Adipocyte (in vitro differentiated cells): Measurements from ENCODE around the gene NSMF.
"Not testable (repeated sequence)": the region's sequence is repeated elsewhere in the genome, so short reads cannot be mapped to it uniquely, and the experiment has no call there.

Source experiments
- DNase-seq: peaks from one replicate; pipeline ENCODE4 v3.0.0-alpha.2; 2015; ENCODE audit warnings: low read depth
- H3K27me3 ChIP-seq: replicated peaks from 2 replicates; pipeline ENCODE4 v1.7.0; 2013; ENCODE audit warnings: mild to moderate bottlenecking, low read length, moderate library complexity; ENCODE audit not compliant: control insufficient read depth, insufficient read depth
- H3K36me3 ChIP-seq: 2 replicates; pipeline ENCODE4 v1.7.0; 2013; ENCODE audit warnings: low read length, mild to moderate bottlenecking, moderate library complexity; ENCODE audit not compliant: control insufficient read depth, insufficient read depth, severe bottlenecking
- H3K4me1 ChIP-seq: 2 replicates; pipeline ENCODE4 v1.7.0; 2013; ENCODE audit warnings: mild to moderate bottlenecking, low read length, moderate library complexity; ENCODE audit not compliant: control insufficient read depth, insufficient read depth
- H3K4me3 ChIP-seq: 2 replicates; pipeline ENCODE4 v1.7.0; 2013; ENCODE audit warnings: mild to moderate bottlenecking, low read length, moderate library complexity
- H3K9ac ChIP-seq: 2 replicates; pipeline ENCODE4 v1.7.0; 2013; ENCODE audit warnings: mild to moderate bottlenecking, low read length, moderate library complexity
- H3K9me3 ChIP-seq: 2 replicates; pipeline ENCODE4 v1.7.0; 2013; ENCODE audit warnings: mild to moderate bottlenecking, low read length, moderate library complexity; ENCODE audit not compliant: control insufficient read depth

Gene NSMF

DNA sequence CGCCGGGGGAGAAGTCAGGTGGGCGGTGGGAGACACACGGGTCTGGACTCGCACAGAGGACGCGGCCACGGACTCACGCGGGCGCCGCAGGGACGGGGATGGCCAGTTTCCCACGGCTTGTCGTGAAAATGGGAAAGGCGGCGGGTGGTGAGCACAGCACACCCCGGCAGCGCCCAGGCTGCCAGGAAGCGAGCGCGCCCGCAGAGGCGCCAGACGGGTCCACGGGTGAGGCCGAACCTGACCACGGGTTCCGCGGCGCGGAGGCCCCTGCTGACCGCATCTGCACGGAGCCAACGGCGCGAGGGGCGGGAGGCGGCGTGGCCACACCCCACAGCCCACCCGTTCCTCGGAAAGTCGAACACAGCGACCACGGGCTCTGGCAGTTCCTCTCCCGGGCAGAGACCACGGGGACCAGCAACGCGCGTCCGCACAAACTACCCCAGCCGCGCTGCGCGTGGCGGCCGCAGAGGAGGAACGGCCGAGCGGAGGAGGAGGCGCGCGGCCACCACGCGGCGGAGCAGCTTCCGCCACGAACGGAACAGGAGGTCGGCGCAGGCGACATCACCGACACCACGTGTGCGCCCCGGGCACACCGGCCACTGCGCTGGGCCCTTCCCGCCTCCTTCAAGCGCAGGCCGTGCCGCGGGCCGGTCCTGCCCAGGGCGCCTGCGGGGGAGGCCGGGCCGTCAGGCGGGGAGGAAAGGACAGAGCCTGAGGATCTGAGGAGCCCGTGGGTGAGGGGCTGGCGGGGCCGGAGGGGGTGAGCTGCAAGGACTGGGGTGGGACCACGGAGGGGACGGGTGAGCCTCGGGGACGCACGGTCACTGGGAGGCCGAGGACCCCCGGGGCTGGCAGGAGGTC is 41.7 kb downstream of the NSMF start:
- peaks cover 13% of the 10 kb centered on the region for H3K4me1 ChIP-seq

DNA sequence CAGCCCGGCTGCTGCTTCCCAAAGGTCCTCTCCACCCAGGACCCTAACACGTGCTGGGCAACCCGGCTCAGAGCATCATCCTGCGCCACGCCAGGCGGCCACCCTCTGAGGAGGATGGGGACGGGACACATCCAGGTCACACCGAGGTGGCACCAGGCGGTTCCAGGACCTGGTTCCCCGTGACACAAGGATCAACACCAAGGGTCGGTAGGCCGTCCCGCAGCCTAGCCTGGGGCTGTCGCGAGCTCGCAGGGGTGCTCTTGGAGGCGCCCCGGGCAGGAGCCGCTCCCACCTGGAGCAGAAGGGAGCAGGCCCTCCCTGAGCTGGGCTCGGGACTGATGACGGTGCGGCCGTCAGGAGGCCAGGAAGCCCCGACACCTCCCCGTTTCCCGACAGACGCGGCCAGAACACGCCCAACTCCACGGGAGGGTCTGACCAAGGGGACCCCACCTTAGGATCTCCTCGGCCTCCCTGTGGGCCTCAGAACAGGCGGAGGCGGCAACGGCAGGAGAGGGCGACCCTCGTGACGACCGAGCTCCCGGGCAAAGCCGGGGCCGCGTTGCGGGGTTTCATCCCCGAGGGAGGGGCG is 42.5 kb downstream of the NSMF start:
- H3K9ac ChIP-seq: peak overlapping the region; percentile 64
- DNase-seq: no peak
- H3K9me3 ChIP-seq: no peaks in the 10 kb centered on the region
- H3K4me1 ChIP-seq: peaks cover 13% of the 10 kb centered on the region
- H3K36me3 ChIP-seq: no peaks in the 10 kb centered on the region
- no peaks in the 10 kb centered on the region for H3K27me3 ChIP-seq
- peak overlapping the region; percentile 66 for H3K4me3 ChIP-seq

More for the DNA sequence above, 41.7 kb downstream of the NSMF start:
- Histone ChIP-seq H3K36me3 (no peaks in the 10 kb centered on the region), H3K9ac (peak overlapping the region; percentile 64), H3K27me3 (no peaks in the 10 kb centered on the region), H3K4me3 (peak overlapping the region; percentile 66), H3K9me3 (no peaks in the 10 kb centered on the region)
- DNase-seq: no peak

DNA sequence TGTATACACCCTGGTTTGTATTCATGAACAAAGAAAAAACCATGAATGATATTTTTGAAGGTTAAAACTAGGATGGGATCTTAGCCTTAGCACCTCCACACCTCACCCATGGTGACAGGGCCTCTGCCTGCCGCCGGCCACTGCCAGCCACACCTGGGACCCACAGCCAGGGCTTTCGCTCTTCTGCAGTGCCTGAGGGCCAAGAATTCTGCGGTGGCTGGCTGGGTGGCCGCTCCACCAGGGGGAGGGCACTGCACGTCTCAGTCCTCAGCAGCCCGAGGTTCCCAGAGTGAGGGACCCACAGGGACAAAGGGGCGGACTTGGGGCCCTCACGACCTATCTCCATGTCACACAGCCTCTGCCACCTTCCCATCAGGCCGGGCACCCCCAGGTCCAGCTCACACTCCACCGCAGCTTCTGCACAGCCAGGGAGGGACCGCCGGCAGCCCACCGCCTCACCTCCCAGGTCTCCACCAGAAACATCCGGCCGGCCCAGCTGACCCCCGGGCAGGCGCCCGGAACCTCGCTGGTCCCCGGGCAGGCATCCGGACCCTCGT is 43.0 kb downstream of the NSMF start:
- no peak overlapping the region for H3K9ac ChIP-seq
- no peaks in the 10 kb centered on the region for H3K9me3 ChIP-seq
- H3K4me3 ChIP-seq: no peak overlapping the region
- H3K27me3 ChIP-seq: no peaks in the 10 kb centered on the region
- peaks cover 13% of the 10 kb centered on the region for H3K4me1 ChIP-seq
- DNase-seq: no peak
- H3K36me3 ChIP-seq: no peaks in the 10 kb centered on the region

DNA sequence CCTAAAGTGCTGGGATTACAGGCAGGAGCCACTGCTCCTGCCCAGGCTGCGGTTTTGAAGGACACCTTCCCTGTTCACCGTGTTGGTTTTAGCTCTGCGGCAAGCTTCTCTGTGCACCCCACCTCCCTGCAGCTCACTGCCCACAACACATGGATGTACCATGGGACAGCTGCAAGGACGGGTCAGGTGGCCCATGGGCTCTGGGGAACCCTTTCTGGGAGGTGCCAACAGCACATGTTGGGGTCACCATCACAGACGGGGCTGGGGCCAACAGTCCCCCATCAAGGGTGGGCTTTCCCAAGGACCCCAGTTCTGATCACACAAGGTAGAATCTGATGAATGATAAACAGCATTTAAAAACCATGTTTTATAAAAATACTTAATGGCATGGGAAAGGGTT is 43.7 kb downstream of the NSMF start:
- no peaks in the 10 kb centered on the region for H3K36me3 ChIP-seq
- no peak for DNase-seq

DNA sequence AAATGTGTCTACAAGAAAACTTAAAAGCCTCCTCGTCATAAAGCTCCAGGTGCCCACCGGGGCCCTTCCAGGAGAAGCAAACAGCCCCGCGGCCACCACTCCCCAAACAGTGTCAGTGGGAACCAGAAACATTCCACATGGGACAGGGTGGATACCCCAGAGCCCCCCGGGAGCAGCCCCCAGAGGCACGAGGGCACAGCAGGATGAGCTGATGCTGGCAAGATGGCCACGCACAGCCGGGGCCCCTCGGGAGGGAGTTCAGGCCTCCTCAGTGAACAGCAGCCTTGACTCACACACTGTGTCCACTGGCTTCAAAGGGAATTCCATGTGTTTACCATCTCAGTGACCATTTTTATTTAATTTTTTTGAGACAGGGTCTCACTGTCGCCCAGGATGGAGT is 46.7 kb downstream of the NSMF start:
- Histone ChIP-seq H3K4me1 (peaks cover 14% of the 10 kb centered on the region), H3K27me3 (no peaks in the 10 kb centered on the region), H3K36me3 (no peaks in the 10 kb centered on the region), H3K9me3 (no peaks in the 10 kb centered on the region), H3K4me3 (no peak overlapping the region), H3K9ac (no peak overlapping the region)
- no peak for DNase-seq

More for the DNA sequence above, 43.7 kb downstream of the NSMF start:
- no peak overlapping the region for H3K4me3 ChIP-seq
- H3K9me3 ChIP-seq: no peaks in the 10 kb centered on the region
- no peaks in the 10 kb centered on the region for H3K27me3 ChIP-seq
- H3K4me1 ChIP-seq: peaks cover 13% of the 10 kb centered on the region
- H3K9ac ChIP-seq: no peak overlapping the region

DNA sequence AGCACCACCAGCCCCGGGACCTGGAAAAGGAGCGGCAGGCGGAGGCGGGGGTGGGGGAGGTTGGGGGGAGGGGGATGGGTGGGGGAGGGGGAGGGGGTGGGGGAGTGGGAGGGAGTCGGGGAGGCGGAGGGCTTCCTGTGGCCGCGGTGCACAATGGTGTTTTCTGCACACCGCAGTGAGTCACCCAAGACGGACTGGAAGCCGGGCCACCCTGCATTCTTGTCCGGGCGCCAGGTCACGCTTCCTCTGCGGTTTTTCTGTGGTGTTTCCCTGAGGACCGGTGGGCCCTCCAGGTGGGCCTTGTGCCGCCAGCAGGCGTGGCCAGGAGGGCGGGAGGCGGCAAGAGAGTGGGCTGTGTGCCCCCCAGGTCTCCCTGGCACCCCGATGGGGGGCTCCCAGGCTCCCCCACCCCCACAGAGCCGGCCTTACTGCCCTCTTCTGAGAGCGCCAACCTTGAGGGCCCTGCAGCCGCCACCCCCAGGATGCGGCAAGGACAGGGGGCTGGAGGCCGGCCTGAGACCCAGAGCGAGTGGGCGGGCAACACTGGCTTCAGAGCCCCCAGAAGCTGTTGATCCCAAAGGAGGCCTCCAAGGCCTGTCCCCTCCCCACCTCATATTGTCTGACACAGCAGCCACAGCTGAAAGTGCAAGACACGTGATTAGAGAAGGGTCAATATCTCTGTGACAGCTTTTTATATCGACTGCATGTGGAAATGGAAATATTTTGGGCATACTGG is 47.3 kb downstream of the NSMF start:
- Histone ChIP-seq H3K4me1 (peaks cover 17% of the 10 kb centered on the region), H3K9me3 (no peaks in the 10 kb centered on the region), H3K9ac (no peak overlapping the region), H3K36me3 (no peaks in the 10 kb centered on the region), H3K27me3 (no peaks in the 10 kb centered on the region), H3K4me3 (no peak overlapping the region)
- DNase-seq: no peak

DNA sequence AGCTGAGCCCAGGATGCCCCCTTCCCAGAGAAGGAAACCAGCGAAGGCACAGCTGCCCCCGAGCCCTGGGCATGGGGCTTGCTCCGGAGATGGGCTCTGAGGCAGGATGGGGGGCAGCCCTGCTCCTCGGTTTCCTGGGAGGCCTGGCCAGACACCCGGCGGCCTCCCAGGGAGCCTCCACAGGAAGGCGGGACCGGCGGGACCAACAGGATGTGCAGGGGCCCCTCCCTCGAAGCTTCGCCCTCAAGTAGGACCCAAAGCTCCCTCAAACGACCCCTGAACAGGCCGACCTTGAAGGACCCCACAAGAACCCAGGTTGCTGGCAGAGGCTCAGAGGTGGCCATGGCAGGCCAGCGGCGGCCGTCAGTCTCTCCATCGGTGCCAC is 47.9 kb downstream of the NSMF start:
- H3K9ac ChIP-seq: no peak overlapping the region
- H3K9me3 ChIP-seq: no peaks in the 10 kb centered on the region
- H3K36me3 ChIP-seq: no peaks in the 10 kb centered on the region
- peaks cover 17% of the 10 kb centered on the region for H3K4me1 ChIP-seq
- H3K27me3 ChIP-seq: no peaks in the 10 kb centered on the region
- no peak for DNase-seq
- H3K4me3 ChIP-seq: no peak overlapping the region

DNA sequence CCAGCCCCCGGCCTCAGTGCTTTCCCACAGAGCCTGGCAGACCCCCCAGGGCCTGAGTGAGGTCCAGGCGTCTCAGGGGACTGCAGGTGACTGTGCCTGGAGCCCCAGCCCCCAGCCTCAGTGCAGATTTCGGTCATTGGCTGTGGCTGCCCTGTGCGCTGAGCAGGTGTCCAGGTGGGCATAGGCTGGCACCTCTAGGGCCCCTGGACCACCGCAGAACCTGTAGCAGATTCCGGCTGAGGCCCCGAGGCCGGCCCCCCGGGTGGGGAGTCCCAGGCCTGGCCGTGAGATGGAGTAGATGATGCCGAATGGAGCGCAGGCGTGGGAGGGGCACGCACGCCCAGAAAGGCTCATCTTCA is 48.3 kb downstream of the NSMF start:
- Histone ChIP-seq H3K4me3 (no peak overlapping the region), H3K9ac (no peak overlapping the region), H3K27me3 (no peaks in the 10 kb centered on the region), H3K4me1 (peaks cover 17% of the 10 kb centered on the region), H3K9me3 (no peaks in the 10 kb centered on the region), H3K36me3 (no peaks in the 10 kb centered on the region)
- DNase-seq: no peak

DNA sequence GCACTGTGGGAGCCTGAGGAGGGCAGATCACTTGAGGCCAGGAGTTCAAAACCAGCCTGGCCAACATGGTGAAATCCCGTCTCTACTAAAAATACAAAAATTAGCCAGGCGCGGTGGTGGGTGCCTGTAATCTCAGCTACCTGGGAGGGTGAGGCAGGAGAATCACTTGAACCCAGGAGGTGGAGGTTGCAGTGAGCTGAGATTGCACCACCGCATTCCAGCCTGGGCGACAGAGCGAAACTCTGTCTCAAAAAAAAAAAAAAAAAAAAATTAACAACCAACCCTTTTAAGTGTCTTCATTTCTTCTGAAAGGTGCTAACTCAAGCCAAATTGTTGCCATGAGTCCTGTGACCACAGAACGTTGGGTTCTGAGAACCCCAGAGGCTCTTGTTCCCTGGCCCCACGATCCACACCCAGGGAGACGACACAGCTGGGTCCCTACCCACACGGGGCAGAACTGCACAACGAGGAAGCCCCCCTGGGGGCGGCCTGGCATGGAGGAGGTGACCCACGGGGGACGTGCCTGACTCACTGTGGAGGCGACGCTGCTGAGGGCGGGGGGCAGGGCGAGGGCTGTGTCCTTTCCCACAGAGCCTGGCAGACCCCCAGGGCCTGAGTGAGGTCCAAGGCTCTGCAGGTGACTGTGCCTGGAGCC is 48.8 kb downstream of the NSMF start:
- H3K9ac ChIP-seq, H3K27me3 ChIP-seq, H3K9me3 ChIP-seq, H3K36me3 ChIP-seq, H3K4me3 ChIP-seq, DNase-seq: not testable (repeated sequence)
- peaks cover 17% of the 10 kb centered on the region for H3K4me1 ChIP-seq

DNA sequence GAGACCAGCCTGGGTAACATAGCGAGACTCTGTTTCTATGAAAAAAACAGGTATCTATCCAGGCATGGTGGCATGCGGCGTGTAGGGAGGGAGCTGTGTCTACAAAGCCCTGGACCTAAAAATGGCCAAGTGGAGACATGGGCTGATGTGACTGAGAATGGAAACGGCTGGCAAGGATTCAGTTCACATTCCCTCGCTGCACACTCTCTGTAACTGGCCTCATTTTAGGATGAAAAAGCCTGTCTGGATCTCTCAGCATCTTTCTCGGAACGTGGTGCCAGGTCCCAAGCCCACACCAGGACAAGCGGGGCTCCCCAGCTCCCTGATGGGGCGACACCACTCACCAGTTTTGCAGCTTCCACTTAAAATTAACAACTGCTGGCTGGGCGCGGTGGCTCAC is 49.6 kb downstream of the NSMF start:
- Histone ChIP-seq H3K36me3 (no peaks in the 10 kb centered on the region), H3K4me3 (no peak overlapping the region), H3K9me3 (no peaks in the 10 kb centered on the region), H3K9ac (no peak overlapping the region), H3K27me3 (no peaks in the 10 kb centered on the region), H3K4me1 (peaks cover 17% of the 10 kb centered on the region)
- DNase-seq: no peak
